Urinary bladder (tissue), 4 donors: ENCODE data around the gene KIF26A. TPM values are rescaled to one million over a fixed set of nuclear protein-coding genes. Genes with fewer than 3 reads are reported as not detected.

Source experiments
- DNase-seq: peaks from one replicate; pipeline ENCODE4 v3.0.0-alpha.2; 2015; ENCODE audit errors: extremely low spot score
- H3K27ac ChIP-seq: one replicate; pipeline ENCODE4 v1.5.1; 2013; ENCODE audit warnings: low read depth, mild to moderate bottlenecking, moderate library complexity
- H3K36me3 ChIP-seq: one replicate; pipeline ENCODE4 v1.6.1; 2013; ENCODE audit warnings: mild to moderate bottlenecking, moderate library complexity; ENCODE audit not compliant: insufficient read depth
- H3K4me1 ChIP-seq: one replicate; pipeline ENCODE4 v1.6.1; 2013; ENCODE audit warnings: mild to moderate bottlenecking, moderate library complexity; ENCODE audit not compliant: insufficient read depth
- H3K4me3 ChIP-seq: one replicate; pipeline ENCODE4 v1.5.1; 2013; ENCODE audit warnings: low read depth, low read length
- WGBS: extraction: QIAGEN DNeasy Blood & Tissue Kit; methylation state at CpG from one replicate; pipeline ENCODE4 v1.1.7; 2013; 5-methylcytosine and 5-hydroxymethylcytosine counted together
- polyA plus RNA-seq: library from polyadenylated mRNA; stranded (reverse); fragments of 200-250 nt; gene quantifications from one replicate; pipeline ENCODE4 v1.2.3, GENCODE V29; 2013
- total RNA-seq: library from RNA; depleted of rRNA; stranded (reverse); fragments of >200 nt; gene quantifications from one replicate; pipeline ENCODE4 v1.2.3, GENCODE V29; 2014
- donor health status: healthy with polysubstance abuse.
- donor health status: healthy.

Gene KIF26A
- total and polyA plus RNA-seq, 2 donors: 5.7 to 8.5 TPM

DNA sequence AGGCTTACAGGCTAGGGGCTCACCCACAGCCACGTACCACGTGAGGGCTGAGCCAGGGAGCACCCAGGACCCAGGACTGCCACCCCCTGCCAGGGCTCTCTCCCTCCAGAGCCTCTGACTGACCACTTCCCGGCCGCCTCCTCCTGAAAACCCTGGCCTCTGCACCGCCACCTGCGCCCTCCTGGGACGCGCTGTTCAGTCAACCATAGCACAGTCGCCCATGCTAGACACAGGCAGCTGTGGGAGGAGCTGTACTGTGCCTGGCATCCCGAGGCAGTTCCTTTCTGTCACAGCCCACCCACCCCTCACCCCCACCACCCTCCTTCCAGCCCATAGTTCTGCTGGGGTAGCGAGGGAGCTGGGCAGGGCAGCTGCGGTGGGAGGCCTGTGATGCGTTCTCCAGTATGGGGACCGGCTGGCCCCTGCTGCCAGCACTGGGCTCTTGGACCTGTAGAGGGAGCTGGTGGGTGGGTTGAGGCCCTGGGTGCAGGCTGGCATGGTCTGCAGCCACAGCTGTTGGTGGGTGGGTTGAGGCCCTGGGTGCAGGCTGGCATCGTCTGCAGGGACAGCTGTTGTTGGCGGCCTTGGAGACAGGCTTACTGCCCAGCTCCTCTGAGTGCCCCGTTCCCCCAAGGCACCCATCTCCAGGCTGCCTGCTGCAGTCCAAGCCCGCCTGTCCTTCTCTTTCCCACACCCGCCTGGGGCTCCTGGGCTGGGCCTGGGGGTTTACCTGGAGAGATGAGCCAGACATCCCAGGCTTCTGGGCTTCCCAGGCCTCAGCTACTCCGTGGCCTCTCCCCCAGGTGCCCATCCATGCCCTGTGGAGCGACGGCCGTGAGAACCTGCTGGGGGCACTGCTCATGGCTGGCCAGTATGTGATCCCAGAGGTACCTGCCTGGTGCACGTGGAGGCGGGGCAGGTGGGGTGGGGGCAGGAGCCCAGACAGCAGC lies 41.4 kb upstream of the KIF26A start:
- no peak overlapping the region for H3K27ac ChIP-seq
- no peaks in the 10 kb centered on the region for H3K36me3 ChIP-seq
- H3K4me3 ChIP-seq: no peak overlapping the region
- no peaks in the 10 kb centered on the region for H3K4me1 ChIP-seq
- 87% methylated on average over 25 of the region's 25 CpGs for WGBS
- DNase-seq: no peak

DNA sequence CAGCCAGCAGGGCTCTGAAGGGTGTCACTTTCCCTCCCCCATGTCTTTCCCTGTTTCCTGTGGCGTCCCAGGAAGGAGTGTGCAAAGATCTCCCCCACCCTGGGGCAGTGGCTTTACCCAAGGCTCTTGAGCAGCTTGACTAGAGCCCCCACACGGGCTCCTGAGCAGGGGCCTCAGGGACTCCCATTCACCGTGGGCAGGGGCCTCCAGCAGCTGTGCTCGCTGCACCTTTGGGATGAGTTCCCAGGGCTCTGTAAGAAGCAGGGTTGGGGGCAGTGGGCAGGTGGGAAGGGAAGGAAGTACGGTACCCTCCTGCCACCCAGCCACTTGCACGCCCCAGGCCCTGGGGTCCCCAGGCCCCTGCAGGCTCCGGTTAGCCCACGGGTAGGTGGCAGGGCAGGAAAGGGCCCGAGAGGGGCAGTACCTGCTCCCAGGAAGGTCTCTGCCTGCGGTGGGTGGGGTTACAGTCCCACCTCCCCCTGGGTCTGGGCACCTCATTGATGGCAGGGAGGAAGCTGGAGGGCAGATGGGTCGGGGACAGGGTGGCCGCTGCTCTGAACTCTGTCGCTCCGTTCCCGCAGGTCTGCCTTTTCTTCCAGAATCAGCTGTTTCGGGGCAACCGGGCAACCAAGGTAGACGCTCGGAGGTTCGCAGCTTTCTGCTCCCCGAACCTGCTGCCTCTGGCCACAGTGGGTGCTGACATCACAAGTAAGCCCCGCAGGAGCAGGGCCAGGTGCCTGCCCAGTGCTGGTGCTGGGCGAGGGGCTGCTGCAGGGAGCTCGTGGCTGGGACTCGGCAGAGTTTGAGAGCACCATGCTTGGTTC lies 39.9 kb upstream of the KIF26A start:
- 87% methylated on average over 25 of the region's 25 CpGs for WGBS

DNA sequence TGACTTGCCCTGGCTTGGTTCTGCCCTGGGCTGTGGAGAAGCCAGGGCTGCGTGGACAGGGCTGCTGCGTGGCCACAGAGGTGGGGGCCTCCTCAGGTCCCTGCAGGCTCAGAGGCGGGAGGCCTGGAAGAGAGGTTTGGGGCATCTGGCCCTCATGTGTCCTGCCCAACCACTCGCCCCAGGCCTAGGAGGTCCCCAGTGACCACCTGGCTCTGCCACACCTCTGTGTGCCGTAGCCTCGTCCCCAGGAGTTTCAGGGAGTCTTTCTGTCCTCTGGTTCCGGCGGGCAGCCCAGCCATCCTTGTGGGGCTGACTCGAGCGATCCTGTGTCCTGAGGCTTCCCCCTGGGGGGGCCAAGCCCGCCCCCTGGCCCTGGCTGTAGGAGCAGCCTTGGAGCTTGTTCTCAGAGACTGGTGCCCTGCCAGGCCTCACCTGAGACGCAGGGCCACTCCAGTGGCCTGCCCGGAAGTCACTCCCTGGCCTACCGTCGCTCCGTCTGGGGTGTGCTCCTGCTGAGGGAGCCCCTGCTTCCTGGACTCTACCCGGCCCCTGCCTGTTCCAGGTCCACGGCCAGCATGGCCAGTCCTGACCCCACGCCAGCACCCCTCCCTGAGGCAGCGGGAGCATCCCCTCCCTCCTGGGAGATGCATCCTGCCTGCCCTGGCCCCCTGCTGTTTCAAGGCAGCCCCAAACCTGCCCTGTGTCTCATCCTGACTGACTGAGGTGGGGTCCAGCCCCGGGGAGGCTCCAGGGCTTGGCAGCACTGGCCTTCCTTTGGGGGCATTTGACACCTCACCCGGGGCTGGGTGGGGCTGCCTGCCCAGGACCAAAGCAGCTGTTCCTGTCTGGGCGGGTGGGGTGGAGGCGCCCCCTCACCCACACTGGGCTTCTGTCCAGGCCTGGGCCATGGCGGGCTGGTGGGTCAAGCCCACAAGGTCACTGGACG lies 39.0 kb upstream of the KIF26A start:
- H3K36me3 ChIP-seq: no peaks in the 10 kb centered on the region
- 83% methylated on average over 26 of the region's 26 CpGs for WGBS
- H3K4me3 ChIP-seq: no peak overlapping the region
- H3K27ac ChIP-seq: no peak overlapping the region
- DNase-seq: no peak
- H3K4me1 ChIP-seq: no peaks in the 10 kb centered on the region

More for the DNA sequence above, 39.9 kb upstream of the KIF26A start:
- no peak overlapping the region for H3K27ac ChIP-seq
- DNase-seq: no peak
- no peak overlapping the region for H3K4me3 ChIP-seq
- H3K4me1 ChIP-seq: no peaks in the 10 kb centered on the region
- no peaks in the 10 kb centered on the region for H3K36me3 ChIP-seq

DNA sequence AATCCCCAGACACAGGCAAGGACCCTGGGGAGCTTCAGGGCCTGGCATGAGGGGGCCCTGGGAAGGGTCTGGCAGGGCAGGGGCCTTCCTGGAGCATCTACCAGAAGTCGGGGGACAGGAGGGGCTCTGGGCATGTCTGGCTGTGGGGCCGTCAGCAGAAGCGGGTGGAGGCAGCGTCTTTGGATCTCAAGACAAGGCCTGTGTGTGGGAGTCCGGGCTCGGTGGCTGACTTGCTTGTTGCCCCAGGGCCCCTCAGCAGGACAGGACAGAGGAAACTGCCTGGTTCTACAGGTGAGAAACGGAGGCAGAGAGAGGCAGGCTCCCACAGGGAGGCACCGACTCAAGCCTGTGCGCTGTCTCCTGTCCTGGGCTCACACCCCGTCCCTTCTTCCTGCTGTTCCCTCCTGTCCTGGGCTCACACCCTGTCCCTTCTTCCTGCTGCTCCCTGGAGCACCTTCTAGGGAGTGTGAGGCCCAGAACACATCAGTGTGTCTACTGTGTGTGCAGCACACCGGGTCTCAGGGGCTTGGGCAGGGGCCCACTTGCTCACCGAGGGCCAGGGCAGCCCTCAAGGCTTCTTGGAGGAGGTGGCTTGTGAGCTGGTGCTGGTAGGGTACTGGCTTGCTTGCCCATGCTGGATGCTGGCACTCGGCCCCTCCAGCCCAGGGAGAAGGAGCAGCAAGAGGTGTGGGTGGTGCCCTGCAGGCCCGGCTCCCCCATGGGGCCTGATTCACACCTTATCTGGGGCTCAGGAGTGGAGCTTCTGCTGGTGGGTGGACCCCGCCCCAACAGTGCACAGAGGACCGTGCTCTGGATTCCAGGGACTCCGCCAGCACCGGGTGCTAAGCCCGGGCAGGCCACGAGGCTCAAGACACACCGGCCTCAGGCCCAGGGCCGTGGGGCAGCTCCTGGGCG lies 38.0 kb upstream of the KIF26A start:
- Histone ChIP-seq H3K27ac (no peak overlapping the region), H3K4me3 (no peak overlapping the region), H3K36me3 (no peaks in the 10 kb centered on the region), H3K4me1 (no peaks in the 10 kb centered on the region)
- 82% methylated on average over 23 of the region's 23 CpGs for WGBS
- DNase-seq: no peak

DNA sequence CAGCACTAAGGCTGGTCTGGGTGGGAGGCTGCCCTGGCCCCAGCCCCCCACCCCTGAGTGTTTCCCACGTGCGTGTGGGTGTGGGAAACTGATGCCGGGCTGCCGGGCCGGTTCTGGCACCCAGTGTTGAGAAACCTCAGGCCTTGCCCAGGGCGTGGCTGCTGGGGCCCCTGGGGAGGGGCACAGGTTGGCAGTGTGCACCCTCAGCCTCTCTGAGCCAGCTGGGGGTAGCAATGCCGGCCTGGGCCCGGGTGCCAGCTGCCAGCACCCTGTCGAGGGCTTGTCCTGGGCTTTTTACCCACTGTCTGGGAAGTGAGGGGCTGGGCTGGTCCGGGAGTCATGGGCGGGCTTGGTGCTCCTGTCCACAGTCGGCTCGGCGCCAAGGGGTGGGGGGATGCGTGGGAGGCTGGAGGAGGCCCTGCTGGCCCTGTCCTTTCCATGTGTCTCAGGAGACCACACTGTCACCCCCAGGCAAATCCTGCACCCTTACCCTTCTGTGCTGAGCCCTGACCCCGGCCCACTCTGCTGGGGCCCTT lies 37.2 kb upstream of the KIF26A start:
- Histone ChIP-seq H3K4me3 (no peak overlapping the region), H3K27ac (no peak overlapping the region), H3K4me1 (no peaks in the 10 kb centered on the region), H3K36me3 (no peaks in the 10 kb centered on the region)
- DNase-seq: no peak
- 64% methylated on average over 16 of the region's 16 CpGs for WGBS

DNA sequence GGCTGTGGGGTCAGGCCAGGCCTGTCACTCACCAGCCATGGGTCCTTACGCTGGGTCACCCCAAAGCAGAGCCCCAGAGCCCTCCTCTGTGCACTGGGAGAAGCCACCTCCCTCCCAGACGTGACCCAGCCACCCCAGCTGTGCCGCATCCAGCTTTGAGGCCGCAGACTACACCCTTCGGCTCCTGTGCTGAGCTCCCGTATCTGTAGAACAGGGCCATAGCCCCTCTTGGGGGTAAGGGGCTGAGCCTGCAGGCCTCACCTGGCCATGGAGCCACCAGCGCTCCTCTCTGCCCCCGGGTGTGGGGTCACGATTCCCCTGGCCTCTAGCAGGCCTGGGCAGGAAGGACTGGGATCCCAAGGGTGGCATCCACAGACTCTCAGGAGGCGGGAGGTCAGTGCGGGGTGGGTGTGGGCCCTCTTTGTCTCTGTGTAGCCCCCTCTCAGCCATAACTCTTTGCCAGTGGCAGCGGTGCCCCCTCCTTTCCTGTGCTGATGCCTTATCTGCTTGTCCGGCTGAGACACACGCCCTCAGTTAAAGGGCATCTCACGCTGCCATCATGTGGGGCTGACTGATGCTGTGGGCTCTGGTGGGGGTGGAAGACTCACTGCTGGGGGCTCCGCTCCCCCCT lies 36.6 kb upstream of the KIF26A start:
- no peaks in the 10 kb centered on the region for H3K4me1 ChIP-seq
- no peaks in the 10 kb centered on the region for H3K36me3 ChIP-seq
- no peak overlapping the region for H3K27ac ChIP-seq
- WGBS: 81% methylated on average over 16 of the region's 16 CpGs
- no peak for DNase-seq
- H3K4me3 ChIP-seq: no peak overlapping the region

DNA sequence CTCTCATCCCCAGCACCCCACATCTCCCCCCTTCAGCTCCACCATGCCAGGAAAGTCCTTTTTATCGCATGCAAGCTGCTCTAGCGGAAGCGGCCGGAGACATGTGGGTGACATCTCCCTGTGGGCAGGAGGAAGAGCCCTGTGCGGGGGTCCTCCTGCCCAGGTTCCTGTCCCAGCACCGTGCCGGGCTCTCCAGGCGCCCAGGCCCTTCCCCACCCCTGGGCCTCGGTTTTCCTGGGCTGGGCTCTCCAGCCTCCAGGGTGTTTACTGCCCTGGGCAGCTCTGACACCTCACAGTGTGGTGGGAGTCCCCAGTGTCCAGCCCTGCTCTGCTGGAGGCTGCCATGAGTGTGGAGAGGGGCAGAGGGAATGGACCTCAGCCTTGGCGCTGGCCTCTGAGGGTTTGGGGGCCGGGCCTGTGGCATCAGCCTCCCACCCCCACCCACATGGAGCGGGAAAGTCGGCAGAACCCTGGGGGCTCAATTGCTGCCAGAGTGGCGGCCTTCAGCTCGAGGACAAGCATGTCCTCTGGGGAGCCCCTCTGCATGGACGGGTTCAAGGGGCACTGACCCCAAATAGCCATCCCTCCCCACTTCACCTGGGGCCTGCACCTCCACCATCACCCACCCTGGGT lies 36.0 kb upstream of the KIF26A start:
- DNase-seq: no peak
- H3K36me3 ChIP-seq: no peaks in the 10 kb centered on the region
- 82% methylated on average over 16 of the region's 16 CpGs for WGBS
- H3K27ac ChIP-seq: no peak overlapping the region
- no peaks in the 10 kb centered on the region for H3K4me1 ChIP-seq
- H3K4me3 ChIP-seq: no peak overlapping the region

DNA sequence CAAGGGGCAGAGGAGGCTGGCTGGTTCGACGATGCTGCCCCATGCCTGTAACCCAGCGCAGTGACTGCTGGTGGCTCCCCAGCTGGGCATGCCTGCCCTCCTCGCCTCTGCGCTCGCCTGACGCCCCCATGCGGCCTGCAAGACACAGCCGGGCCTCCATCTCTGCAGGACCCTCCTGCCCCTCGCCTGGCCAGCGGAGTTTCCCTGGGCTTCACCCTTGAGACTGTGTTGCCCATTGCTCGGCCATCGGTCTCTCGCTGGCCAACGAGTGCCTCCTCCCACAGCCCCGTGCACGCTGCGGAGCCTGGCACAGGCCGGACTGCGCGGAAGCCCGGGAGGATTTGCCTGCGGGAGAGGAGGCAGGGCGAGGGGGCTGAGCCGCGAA lies 35.3 kb upstream of the KIF26A start:
- WGBS: 90% methylated on average over 26 of the region's 26 CpGs
- H3K4me3 ChIP-seq: no peak overlapping the region
- no peaks in the 10 kb centered on the region for H3K36me3 ChIP-seq

DNA sequence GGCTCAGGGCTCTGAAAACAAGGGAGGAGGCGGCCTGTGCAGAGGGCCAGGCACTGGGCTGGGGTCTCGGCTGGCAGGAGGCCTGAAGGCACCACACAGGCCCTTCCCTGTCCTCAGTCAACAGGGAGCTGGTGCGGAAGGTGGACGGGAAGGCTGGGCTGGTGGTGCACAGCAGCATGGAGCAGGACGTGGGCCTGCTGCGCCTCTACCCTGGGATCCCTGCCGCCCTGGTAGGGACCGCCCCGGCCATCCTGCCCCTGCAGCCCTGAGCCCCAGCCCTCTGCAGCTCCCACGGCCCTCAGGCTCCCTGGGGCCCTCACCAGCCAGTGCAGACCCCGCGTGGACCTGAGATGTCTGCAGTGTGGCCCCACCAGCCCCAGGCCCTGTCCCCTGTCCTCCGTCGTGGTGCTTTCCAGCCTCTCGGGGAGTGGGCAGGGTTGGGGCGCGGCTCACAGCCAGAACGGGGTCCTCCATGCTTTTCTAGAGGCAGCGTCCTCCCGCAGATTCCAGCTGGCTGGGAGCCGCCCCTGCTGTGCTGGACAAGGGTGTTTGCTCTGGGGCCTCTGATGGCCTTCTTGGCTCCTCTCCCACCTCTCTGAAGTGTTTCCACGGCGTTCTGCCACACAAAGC lies 34.8 kb upstream of the KIF26A start:
- Histone ChIP-seq H3K4me1 (no peaks in the 10 kb centered on the region), H3K36me3 (no peaks in the 10 kb centered on the region), H3K27ac (no peak overlapping the region), H3K4me3 (no peak overlapping the region)
- DNase-seq: no peak
- WGBS: 60% methylated on average over 23 of the region's 23 CpGs

More for the DNA sequence above, 35.3 kb upstream of the KIF26A start:
- Histone ChIP-seq H3K27ac (no peak overlapping the region), H3K4me1 (no peaks in the 10 kb centered on the region)
- no peak for DNase-seq

DNA sequence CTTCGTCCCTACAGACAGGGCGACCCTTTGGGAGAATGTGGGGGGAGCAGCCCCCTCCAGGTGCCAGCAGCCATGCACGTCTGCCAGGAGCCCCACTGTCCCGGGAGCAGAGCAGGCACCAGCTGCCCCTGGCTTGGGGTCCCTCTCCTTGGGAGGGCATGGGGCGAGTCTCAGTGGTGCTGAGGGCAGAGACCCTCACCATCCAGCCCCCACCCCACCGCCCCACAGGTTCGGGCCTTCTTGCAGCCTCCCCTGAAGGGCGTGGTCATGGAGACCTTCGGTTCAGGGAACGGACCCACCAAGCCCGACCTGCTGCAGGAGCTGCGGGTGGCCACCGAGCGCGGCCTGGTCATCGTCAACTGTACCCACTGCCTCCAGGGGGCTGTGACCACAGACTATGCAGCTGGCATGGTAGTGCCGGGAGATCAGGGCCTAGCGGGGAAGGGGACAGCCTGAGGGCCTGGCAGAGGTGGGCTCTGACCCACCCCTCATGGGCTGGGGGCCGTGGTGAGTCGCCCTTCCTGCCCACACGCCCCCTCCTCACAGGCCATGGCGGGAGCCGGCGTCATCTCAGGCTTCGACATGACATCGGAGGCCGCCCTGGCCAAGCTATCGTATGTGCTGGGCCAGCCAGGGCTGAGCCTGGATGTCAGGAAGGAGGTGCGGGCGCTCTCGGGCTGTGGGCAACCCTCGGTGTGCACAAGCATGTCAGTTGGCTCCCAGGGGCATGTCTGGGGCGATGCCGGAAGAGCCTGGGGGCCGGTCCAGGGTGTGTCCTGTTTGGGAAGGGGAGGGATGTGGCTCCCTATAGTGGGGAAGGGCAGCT lies 34.1 kb upstream of the KIF26A start:
- no peak overlapping the region for H3K27ac ChIP-seq
- WGBS: 81% methylated on average over 35 of the region's 35 CpGs
- DNase-seq: no peak

More for the DNA sequence above, 34.1 kb upstream of the KIF26A start:
- H3K4me1 ChIP-seq: no peaks in the 10 kb centered on the region
- H3K4me3 ChIP-seq: no peak overlapping the region
- H3K36me3 ChIP-seq: no peaks in the 10 kb centered on the region
